ENCODE data around the gene TNFRSF1B.

Gene TNFRSF1B

GRCh38 chr1:12166834-12167492 lies at the start of gene TNFRSF1B:
TSS of gene TNFRSF1B (plus strand) at chr1:12166991. CDS start at chr1:12167092, 101 bp downstream.
- no peak for DNase-seq

- DNase-seq: no peak
Observed at GRCh38 chr1:12121212-12122003, 45.4 kb upstream of the TNFRSF1B start.

- no peak for DNase-seq
Observed at GRCh38 chr1:12123172-12123571, 43.6 kb upstream of the TNFRSF1B start.

- peak; percentile 35 for DNase-seq
Observed at GRCh38 chr1:12124693-12125421, 41.9 kb upstream of the TNFRSF1B start.

GRCh38 chr1:12125422-12126355 lies 41.1 kb upstream of the TNFRSF1B start:
- no peak for DNase-seq

GRCh38 chr1:12126781-12127180 lies 40.0 kb upstream of the TNFRSF1B start:
- DNase-seq: no peak

GRCh38 chr1:12127206-12127810 lies 39.5 kb upstream of the TNFRSF1B start:
- DNase-seq: no peak

GRCh38 chr1:12128120-12128519 lies 38.7 kb upstream of the TNFRSF1B start:
- DNase-seq: no peak

GRCh38 chr1:12129624-12130023 lies 37.2 kb upstream of the TNFRSF1B start:
- no peak for DNase-seq

GRCh38 chr1:12130466-12131130 lies 36.2 kb upstream of the TNFRSF1B start:
- DNase-seq: no peak

GRCh38 chr1:12132078-12132477 lies 34.7 kb upstream of the TNFRSF1B start:
- no peak for DNase-seq

GRCh38 chr1:12134716-12135115 lies 32.1 kb upstream of the TNFRSF1B start:
- no peak for DNase-seq

- no peak for DNase-seq
Observed at GRCh38 chr1:12135612-12136011, 31.2 kb upstream of the TNFRSF1B start.

GRCh38 chr1:12136916-12137610 lies 29.7 kb upstream of the TNFRSF1B start:
- no peak for DNase-seq

- no peak for DNase-seq
Observed at GRCh38 chr1:12138196-12139168, 28.3 kb upstream of the TNFRSF1B start.

- DNase-seq: no peak
Observed at GRCh38 chr1:12140016-12140415, 26.8 kb upstream of the TNFRSF1B start.

- no peak for DNase-seq
Observed at GRCh38 chr1:12140515-12141162, 26.2 kb upstream of the TNFRSF1B start.

- DNase-seq: no peak
Observed at GRCh38 chr1:12141163-12141850, 25.5 kb upstream of the TNFRSF1B start.

Data from NCI-H1694 (cell line).